SK-N-SH (cell line): ENCODE results near the gene HOXD13. TPM values are rescaled to one million over a fixed set of nuclear protein-coding genes. Genes with fewer than 3 reads are reported as not detected.

Experiments
- CTCF ChIA-PET: fragments of 300-600, 350-600 bp; formaldehyde crosslinking; extraction: SDS; loops from one replicate; lab custom pipeline; 2021; lab: Yijun Ruan, JAX
- POLR2A ChIA-PET: fragments of 350-600 bp; sonication (Branson Sonifier 250); formaldehyde crosslinking; extraction: SDS; loops from one replicate; lab custom pipeline; 2020; ENCODE audit warnings: antibody characterized with exemption, inconsistent platforms; lab: Yijun Ruan, JAX
- DNase-seq: peaks from one replicate; pipeline ENCODE4 v3.0.0; 2012
- H2AFZ ChIP-seq: fragments of 200-600 bp; sonication (generic); 2 replicates; pipeline ENCODE4 v1.8.1; 2016; ENCODE audit warnings: antibody characterized with exemption, mild to moderate bottlenecking, low read depth
- H3F3A ChIP-seq: fragments of 200-600 bp; sonication (generic); replicated peaks from 2 replicates; pipeline ENCODE3; 2016; ENCODE audit warnings: antibody characterized with exemption, mild to moderate bottlenecking; ENCODE audit not compliant: insufficient read depth
- H3K27ac ChIP-seq, 2 experiments: fragments of 200-500 bp in 1 of 2; fragments of 200-600 bp in 1 of 2; sonication (Bioruptor generic) in 1 of 2; sonication (generic), shearing (Covaris generic) in 1 of 2; 2 replicates each; pipeline versions ENCODE4 v1.5.1 to v1.6.1; 2014 to 2016; ENCODE audit warnings: low read depth in 2 of 2, inconsistent platforms in 1 of 2, low read length in 1 of 2, mild to moderate bottlenecking in 1 of 2, mixed read lengths in 1 of 2
- H3K27me3 ChIP-seq: fragments of 200-600 bp; sonication (generic), shearing (Covaris generic); 2 replicates; pipeline ENCODE4 v1.6.1; 2016; ENCODE audit warnings: mixed run types; ENCODE audit not compliant: insufficient read depth
- H3K36me3 ChIP-seq, 2 experiments: fragments of 200-500 bp in 1 of 2; fragments of 200-600 bp in 1 of 2; sonication (Bioruptor generic) in 1 of 2; sonication (generic) in 1 of 2; replicated peaks in 1 of 2; 2 replicates each; pipeline versions ENCODE3 to v1.5.1; 2014 to 2016; ENCODE audit warnings: low read length in 1 of 2, mild to moderate bottlenecking in 1 of 2; ENCODE audit not compliant: insufficient read depth in 2 of 2, control insufficient read depth in 1 of 2
- H3K4me1 ChIP-seq, 2 experiments: fragments of 200-500 bp in 1 of 2; fragments of 200-600 bp in 1 of 2; sonication (Bioruptor generic) in 1 of 2; sonication (generic), shearing (Covaris generic) in 1 of 2; 2 replicates each; pipeline versions ENCODE4 v1.5.1 to v1.6.1; 2014 to 2016; ENCODE audit warnings: low read depth in 1 of 2, low read length in 1 of 2, mixed run types in 1 of 2; ENCODE audit not compliant: insufficient read depth in 2 of 2, control insufficient read depth in 1 of 2
- H3K4me2 ChIP-seq: fragments of 200-600 bp; sonication (generic), shearing (Covaris generic); 2 replicates; pipeline ENCODE4 v1.6.1; 2017; ENCODE audit warnings: mixed run types
- H3K4me3 ChIP-seq, 2 experiments: fragments of 200-500 bp in 1 of 2; fragments of 200-600 bp in 1 of 2; sonication (Bioruptor generic) in 1 of 2; sonication (generic), shearing (Covaris generic) in 1 of 2; 2 replicates each; pipeline versions ENCODE4 v1.5.1 to v1.8.1; 2014 to 2016; ENCODE audit warnings: low read depth in 2 of 2, inconsistent platforms in 1 of 2, low read length in 1 of 2, mild to moderate bottlenecking in 1 of 2, mixed read lengths in 1 of 2, moderate library complexity in 1 of 2
- H3K79me2 ChIP-seq: fragments of 200-600 bp; sonication (generic); 2 replicates; pipeline ENCODE4 v1.8.1; 2017; ENCODE audit warnings: mild to moderate bottlenecking; ENCODE audit not compliant: insufficient read depth
- H3K9ac ChIP-seq: fragments of 200-600 bp; sonication (generic); 2 replicates; pipeline ENCODE4 v1.6.1; 2017; ENCODE audit warnings: mixed run types
- H3K9me2 ChIP-seq: fragments of 200-600 bp; sonication (generic); 2 replicates; pipeline ENCODE4 v1.6.1; 2017; ENCODE audit warnings: mixed run types
- H3K9me3 ChIP-seq: fragments of 200-600 bp; sonication (generic); 2 replicates; pipeline ENCODE4 v1.6.1; 2017; ENCODE audit warnings: mixed run types, mild to moderate bottlenecking, moderate library complexity
- H4K20me1 ChIP-seq: fragments of 200-600 bp; sonication (generic); 2 replicates; pipeline ENCODE4 v1.6.1; 2017; ENCODE audit warnings: mild to moderate bottlenecking, mixed run types; ENCODE audit not compliant: insufficient read depth
- CHD2 ChIP-seq: fragments of 150-350 bp; IDR thresholded peaks from 2 replicates; pipeline ENCODE4 v1.6.1; 2018; ENCODE audit warnings: low read length; ENCODE audit not compliant: partially characterized antibody
- ELF1 ChIP-seq: IDR thresholded peaks from 2 replicates; pipeline ENCODE4 v1.4.0; 2012
- EP300 ChIP-seq, 2 experiments: IDR thresholded peaks; 2 replicates each; pipeline versions ENCODE4 v1.4.0 to v1.6.1; 2012; ENCODE audit warnings: borderline replicate concordance in 1 of 2, low read depth in 1 of 2, low read length in 1 of 2
- FOSL2 ChIP-seq: IDR thresholded peaks from 2 replicates; pipeline ENCODE4 v1.4.0; 2012; ENCODE audit warnings: low read depth, mild to moderate bottlenecking, moderate library complexity, borderline replicate concordance
- GABPA ChIP-seq: IDR thresholded peaks from 2 replicates; pipeline ENCODE4 v1.4.0; 2012; ENCODE audit warnings: low read depth, mild to moderate bottlenecking
- GATA2 ChIP-seq: sonication (generic); formaldehyde crosslinking; IDR thresholded peaks from 2 replicates; pipeline ENCODE4 v1.5.0; 2020; ENCODE audit warnings: mild to moderate bottlenecking, missing genetic modification reagents
- JUND ChIP-seq: IDR thresholded peaks from 2 replicates; pipeline ENCODE4 v1.4.0; 2012
- NFIC ChIP-seq: IDR thresholded peaks from 2 replicates; pipeline ENCODE4 v1.4.0; 2012; ENCODE audit warnings: borderline replicate concordance
- WGBS: methylation state at CpG from one replicate; pipeline ENCODE4 v1.1.6; 2017; ENCODE audit warnings: low lambda C conversion rate; 5-methylcytosine and 5-hydroxymethylcytosine counted together
- polyA plus RNA-seq, 3 experiments: library from polyadenylated mRNA; depleted of rRNA; stranded (reverse); fragments of >200 nt; gene quantifications; 2 replicates each; pipeline ENCODE4 v1.2.3, GENCODE V29; 2012
- TF ChIP-seq, protein P1 (sequence below): IDR thresholded peaks from 2 replicates; pipeline ENCODE4 v1.4.0; 2012; ENCODE audit warnings: low read depth
- TF ChIP-seq, protein P2 (sequence below): fragments of 200-600 bp; sonication (generic); IDR thresholded peaks from 2 replicates; pipeline ENCODE4 v1.6.1; 2017; ENCODE audit warnings: antibody characterized with exemption, mild to moderate bottlenecking, moderate library complexity
- TF ChIP-seq, protein P3 (sequence below): IDR thresholded peaks from 2 replicates; pipeline ENCODE4 v1.6.1; 2012; ENCODE audit warnings: mild to moderate bottlenecking, low read depth, low read length, moderate library complexity

HOXD13 gene
- polyA plus RNA-seq, 1 of the 3 experiments (the other 2 are of a cell fraction), result not detected

DNA sequence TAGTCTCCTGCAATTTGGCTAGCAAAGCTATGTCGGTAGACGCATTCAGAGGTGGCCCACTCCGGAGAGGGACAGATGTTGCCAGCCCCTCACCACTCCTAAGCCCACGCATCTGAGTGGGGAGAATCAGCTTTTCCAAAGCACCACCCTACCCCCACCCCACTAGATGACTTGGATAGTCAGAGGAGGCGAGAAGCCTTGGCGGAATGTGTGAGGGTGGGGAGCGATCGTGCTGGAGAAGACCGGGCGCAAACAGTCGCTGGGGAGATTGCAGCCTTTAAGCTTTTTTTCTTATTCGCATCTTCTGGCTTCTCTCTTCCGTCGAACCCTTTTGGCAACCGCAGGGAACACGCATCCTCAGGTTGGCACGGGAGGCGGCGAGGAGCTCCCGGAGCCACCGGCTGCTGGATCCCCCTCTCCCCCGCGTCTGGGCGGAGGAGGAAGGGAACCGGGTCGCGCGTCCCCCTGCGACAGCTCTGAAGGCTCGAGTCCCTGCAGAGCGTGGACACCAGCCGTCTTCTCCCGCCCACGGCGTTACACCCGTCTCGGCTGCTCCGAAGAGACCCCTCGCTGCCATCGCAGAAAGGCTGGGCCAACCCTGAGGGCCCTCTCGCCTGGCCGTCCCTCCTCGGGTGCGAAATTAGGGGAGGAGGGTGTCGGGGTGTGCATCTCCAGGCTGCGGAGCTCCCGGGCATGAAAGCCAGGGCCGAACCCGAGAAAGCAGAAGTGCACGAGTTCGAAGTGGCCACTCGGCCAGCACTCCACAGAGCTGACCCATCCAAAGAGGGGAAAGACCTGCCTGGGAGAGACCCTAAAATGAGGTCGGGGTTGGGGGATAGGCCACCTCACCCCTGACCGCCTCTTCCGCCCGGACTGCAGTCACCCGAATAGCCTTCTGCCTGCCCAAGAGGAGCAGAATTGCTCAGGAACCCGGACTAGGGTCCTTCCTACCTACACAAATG is 20.9 kb upstream of the HOXD13 start:
- Histone ChIP-seq H4K20me1 (no peaks in the 10 kb centered on the region), H3K4me2 (no peak overlapping the region), H3K9me3 (no peaks in the 10 kb centered on the region), H3K9me2 (no peaks in the 10 kb centered on the region), H3K27me3 (peaks cover 4% of the 10 kb centered on the region; the same call in 1 of the 2 replicates), H3K4me3 (no peak overlapping the region), H3K9ac (no peak overlapping the region), H3K36me3 (no peaks in the 10 kb centered on the region), H3K4me1 (no peaks in the 10 kb centered on the region), H3F3A (no peaks in the 10 kb centered on the region), H3K27ac (no peak overlapping the region), H3K79me2 (no peaks in the 10 kb centered on the region), H2AFZ (no peak overlapping the region)
- 78% methylated on average over 23 of the region's 58 CpGs for WGBS
- TF ChIP-seq ELF1 (no peak), EP300 (IDR thresholded peaks at IDR 0.05; ENCODE audit: borderline replicate concordance in 1 of 2, low read depth in 1 of 2, low read length in 1 of 2) (no peak), FOSL2 (no peak), CHD2 (no peak)
- TF ChIP-seq, protein P1, sequence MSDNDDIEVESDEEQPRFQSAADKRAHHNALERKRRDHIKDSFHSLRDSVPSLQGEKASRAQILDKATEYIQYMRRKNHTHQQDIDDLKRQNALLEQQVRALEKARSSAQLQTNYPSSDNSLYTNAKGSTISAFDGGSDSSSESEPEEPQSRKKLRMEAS, result no peak
- TF ChIP-seq, protein P2, sequence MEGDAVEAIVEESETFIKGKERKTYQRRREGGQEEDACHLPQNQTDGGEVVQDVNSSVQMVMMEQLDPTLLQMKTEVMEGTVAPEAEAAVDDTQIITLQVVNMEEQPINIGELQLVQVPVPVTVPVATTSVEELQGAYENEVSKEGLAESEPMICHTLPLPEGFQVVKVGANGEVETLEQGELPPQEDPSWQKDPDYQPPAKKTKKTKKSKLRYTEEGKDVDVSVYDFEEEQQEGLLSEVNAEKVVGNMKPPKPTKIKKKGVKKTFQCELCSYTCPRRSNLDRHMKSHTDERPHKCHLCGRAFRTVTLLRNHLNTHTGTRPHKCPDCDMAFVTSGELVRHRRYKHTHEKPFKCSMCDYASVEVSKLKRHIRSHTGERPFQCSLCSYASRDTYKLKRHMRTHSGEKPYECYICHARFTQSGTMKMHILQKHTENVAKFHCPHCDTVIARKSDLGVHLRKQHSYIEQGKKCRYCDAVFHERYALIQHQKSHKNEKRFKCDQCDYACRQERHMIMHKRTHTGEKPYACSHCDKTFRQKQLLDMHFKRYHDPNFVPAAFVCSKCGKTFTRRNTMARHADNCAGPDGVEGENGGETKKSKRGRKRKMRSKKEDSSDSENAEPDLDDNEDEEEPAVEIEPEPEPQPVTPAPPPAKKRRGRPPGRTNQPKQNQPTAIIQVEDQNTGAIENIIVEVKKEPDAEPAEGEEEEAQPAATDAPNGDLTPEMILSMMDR, result no peak
- ChIA-PET CTCF (interaction anchor here (1.1 to 1.6 kb wide), 3 partner anchors 9 to 704 kb away, joined by 4 to 10 read pairs (median 5); no protein-coding TSS in a partner anchor), POLR2A (no interaction called here)
- no peak for DNase-seq

DNA sequence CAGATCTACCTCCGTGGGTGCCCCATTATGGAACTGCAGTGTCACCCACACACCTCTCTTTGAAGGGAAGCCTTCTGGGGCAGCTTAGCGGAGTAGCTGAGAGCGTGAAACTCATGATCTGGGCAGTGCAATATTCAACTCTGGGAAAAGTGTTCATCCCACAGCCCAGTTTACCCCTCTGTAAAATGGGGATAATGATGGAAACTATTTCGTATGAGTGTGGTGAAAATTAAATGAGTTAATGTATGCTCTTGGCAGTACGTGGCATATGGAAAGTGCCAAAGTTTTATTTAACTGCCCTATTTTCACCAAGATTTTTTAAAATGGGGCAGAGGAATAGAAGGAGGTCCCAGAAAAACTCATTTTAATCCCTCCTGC is 20.2 kb upstream of the HOXD13 start:
- Histone ChIP-seq H3K79me2 (no peaks in the 10 kb centered on the region), H3K27me3 (peaks cover 4% of the 10 kb centered on the region; the same call in 1 of the 2 replicates), H3K27ac (no peak overlapping the region), H3F3A (no peaks in the 10 kb centered on the region), H3K4me3 (no peak overlapping the region), H4K20me1 (no peaks in the 10 kb centered on the region), H3K36me3 (no peaks in the 10 kb centered on the region), H3K9me3 (no peaks in the 10 kb centered on the region), H3K4me1 (no peaks in the 10 kb centered on the region), H2AFZ (no peak overlapping the region), H3K9ac (no peak overlapping the region), H3K4me2 (no peak overlapping the region), H3K9me2 (no peaks in the 10 kb centered on the region)
- ChIA-PET POLR2A (no interaction called here), CTCF (interaction anchor here (3.3 kb wide), 1 partner anchor 13 kb away, joined by 10 read pairs; no protein-coding TSS in a partner anchor)
- no peak for DNase-seq
- WGBS, result 48% methylated on average over 5 of the region's 5 CpGs
- TF ChIP-seq JUND (no peak), NFIC (no peak), GATA2 (CRISPR knock-in tag) (no peak), GABPA (no peak)
- TF ChIP-seq, protein P3, sequence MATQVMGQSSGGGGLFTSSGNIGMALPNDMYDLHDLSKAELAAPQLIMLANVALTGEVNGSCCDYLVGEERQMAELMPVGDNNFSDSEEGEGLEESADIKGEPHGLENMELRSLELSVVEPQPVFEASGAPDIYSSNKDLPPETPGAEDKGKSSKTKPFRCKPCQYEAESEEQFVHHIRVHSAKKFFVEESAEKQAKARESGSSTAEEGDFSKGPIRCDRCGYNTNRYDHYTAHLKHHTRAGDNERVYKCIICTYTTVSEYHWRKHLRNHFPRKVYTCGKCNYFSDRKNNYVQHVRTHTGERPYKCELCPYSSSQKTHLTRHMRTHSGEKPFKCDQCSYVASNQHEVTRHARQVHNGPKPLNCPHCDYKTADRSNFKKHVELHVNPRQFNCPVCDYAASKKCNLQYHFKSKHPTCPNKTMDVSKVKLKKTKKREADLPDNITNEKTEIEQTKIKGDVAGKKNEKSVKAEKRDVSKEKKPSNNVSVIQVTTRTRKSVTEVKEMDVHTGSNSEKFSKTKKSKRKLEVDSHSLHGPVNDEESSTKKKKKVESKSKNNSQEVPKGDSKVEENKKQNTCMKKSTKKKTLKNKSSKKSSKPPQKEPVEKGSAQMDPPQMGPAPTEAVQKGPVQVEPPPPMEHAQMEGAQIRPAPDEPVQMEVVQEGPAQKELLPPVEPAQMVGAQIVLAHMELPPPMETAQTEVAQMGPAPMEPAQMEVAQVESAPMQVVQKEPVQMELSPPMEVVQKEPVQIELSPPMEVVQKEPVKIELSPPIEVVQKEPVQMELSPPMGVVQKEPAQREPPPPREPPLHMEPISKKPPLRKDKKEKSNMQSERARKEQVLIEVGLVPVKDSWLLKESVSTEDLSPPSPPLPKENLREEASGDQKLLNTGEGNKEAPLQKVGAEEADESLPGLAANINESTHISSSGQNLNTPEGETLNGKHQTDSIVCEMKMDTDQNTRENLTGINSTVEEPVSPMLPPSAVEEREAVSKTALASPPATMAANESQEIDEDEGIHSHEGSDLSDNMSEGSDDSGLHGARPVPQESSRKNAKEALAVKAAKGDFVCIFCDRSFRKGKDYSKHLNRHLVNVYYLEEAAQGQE, result no peak
